ENCODE measurements around the gene CYB561D1. TPM values are rescaled to one million over a fixed set of nuclear protein-coding genes. Genes with fewer than 3 reads are reported as not detected.

CYB561D1 gene
- total and polyA plus RNA-seq, 9 donors, result 3.8 to 11.7 (median 9.3) TPM

- no peak for TF ChIP-seq EP300 (IDR thresholded peaks at IDR 0.05)
- TF ChIP-seq POLR2A (IDR thresholded peaks at IDR 0.05), result no peak
- no peak for TF ChIP-seq CTCF (IDR thresholded peaks at IDR 0.05)
- DNase-seq, result no peak
- H3K4me3 ChIP-seq, result no peak overlapping the region
- H3K4me1 ChIP-seq (ENCODE audit: insufficient read depth), result peaks cover 21% of the 10 kb centered on the region
- no peaks in the 10 kb centered on the region for H3K27me3 ChIP-seq
- intact Hi-C loops (cut with DNase I), result no loop called here
- H3K36me3 ChIP-seq, result no peaks in the 10 kb centered on the region
- H3K9me3 ChIP-seq, result no peaks in the 10 kb centered on the region
- 44 to 53% (median 49%) methylated on average over 9 of the region's 9 CpGs for WGBS, 3 donors
- peak overlapping the region; percentile 36 to 56 for H3K27ac ChIP-seq
Observed at GRCh38 chr1:109497449-109498160, 3.7 kb downstream of the CYB561D1 start.

GRCh38 chr1:109498161-109498801 lies 4.4 kb downstream of the CYB561D1 start:
- 14 to 37% (median 16%) methylated on average over 5 to 12 of the region's 12 CpGs for WGBS, 3 donors
- intact Hi-C loops (cut with DNase I), result no loop called here
- Histone ChIP-seq H3K4me1 (ENCODE audit: insufficient read depth) (peaks cover 21% of the 10 kb centered on the region), H3K9me3 (no peaks in the 10 kb centered on the region), H3K27ac (peak overlapping the region; percentile 36 to 56), H3K27me3 (no peaks in the 10 kb centered on the region), H3K4me3 (no peak overlapping the region), H3K36me3 (no peaks in the 10 kb centered on the region)
- peak in 3 of 5 donors; percentile 51 to 61 (median 58) for DNase-seq
- TF ChIP-seq POLR2A (IDR thresholded peaks at IDR 0.05) (no peak), CTCF (IDR thresholded peaks at IDR 0.05) (peak in 2 of 3 donors; percentile 26 to 48), EP300 (IDR thresholded peaks at IDR 0.05) (no peak)

- Histone ChIP-seq H3K4me1 (ENCODE audit: insufficient read depth) (peaks cover 21% of the 10 kb centered on the region), H3K4me3 (no peak overlapping the region), H3K36me3 (no peaks in the 10 kb centered on the region), H3K9me3 (no peaks in the 10 kb centered on the region), H3K27ac (peak overlapping the region in 1 of 2 donors; percentile 56), H3K27me3 (no peaks in the 10 kb centered on the region)
- no peak for TF ChIP-seq POLR2A (IDR thresholded peaks at IDR 0.05)
- no peak for TF ChIP-seq EP300 (IDR thresholded peaks at IDR 0.05)
- TF ChIP-seq CTCF (IDR thresholded peaks at IDR 0.05), result no peak
- intact Hi-C loops (cut with DNase I), result no loop called here
- DNase-seq, result peak in 1 of 5 donors; percentile 34
- 24 to 34% (median 26%) methylated on average over 7 of the region's 7 CpGs for WGBS, 3 donors
Observed at GRCh38 chr1:109499081-109499480, 5.2 kb downstream of the CYB561D1 start.

- 39 to 49% (median 47%) methylated on average over 4 of the region's 4 CpGs for WGBS, 3 donors
- Histone ChIP-seq H3K27ac (peak overlapping the region in 1 of 2 donors; percentile 60), H3K36me3 (no peaks in the 10 kb centered on the region), H3K4me3 (no peak overlapping the region), H3K27me3 (no peaks in the 10 kb centered on the region), H3K9me3 (no peaks in the 10 kb centered on the region), H3K4me1 (ENCODE audit: insufficient read depth) (peaks cover 19% of the 10 kb centered on the region)
- DNase-seq, result no peak
- TF ChIP-seq EP300 (IDR thresholded peaks at IDR 0.05) (no peak), POLR2A (IDR thresholded peaks at IDR 0.05) (no peak), CTCF (IDR thresholded peaks at IDR 0.05) (no peak)
- intact Hi-C loops (cut with DNase I), result no loop called here
Observed at GRCh38 chr1:109499661-109500536, 6.0 kb downstream of the CYB561D1 start.
